H1 (cell line): ENCODE data around the gene LRP5. TPM values are rescaled to one million over a fixed set of nuclear protein-coding genes. Genes with fewer than 3 reads are reported as not detected.

ENCODE experiments used
- ATF3 ChIP-seq: IDR thresholded peaks from 2 replicates; pipeline ENCODE4 v1.6.1; 2011; ENCODE audit warnings: low read depth, mild to moderate bottlenecking, low read length; ENCODE audit not compliant: insufficient read depth
- BCL11A ChIP-seq, 2 experiments: IDR thresholded peaks; one replicate each; pipeline ENCODE4 v1.6.1; 2011; ENCODE audit warnings: low read depth in 2 of 2, low read length in 2 of 2, mild to moderate bottlenecking in 2 of 2
- BRCA1 ChIP-seq: IDR thresholded peaks from 2 replicates; pipeline ENCODE4 v1.6.1; 2012; ENCODE audit warnings: low read depth, low read length, improper control_type of control experiment
- CEBPB ChIP-seq: IDR thresholded peaks from 2 replicates; pipeline ENCODE4 v1.6.1; 2012; ENCODE audit warnings: low read depth, low read length
- CHD7 ChIP-seq: fragments of 300-600 bp; sonication (generic); IDR thresholded peaks from 2 replicates; pipeline ENCODE4 v1.7.1; 2012; ENCODE audit warnings: low read length, moderate library complexity, mild to moderate bottlenecking, inconsistent platforms; ENCODE audit not compliant: insufficient replicate concordance
- CTBP2 ChIP-seq: IDR thresholded peaks from 2 replicates; pipeline ENCODE4 v1.7.0; 2011; ENCODE audit warnings: borderline replicate concordance, mild to moderate bottlenecking, moderate library complexity, mixed read lengths, low read length; ENCODE audit not compliant: insufficient read depth, insufficient read length
- EP300 ChIP-seq, 2 experiments: IDR thresholded peaks; 1 replicate in 1 of 2; 2 replicates in 1 of 2; pipeline ENCODE4 v1.6.1; 2011 to 2012; ENCODE audit warnings: low read depth in 2 of 2, low read length in 2 of 2, mild to moderate bottlenecking in 2 of 2, borderline replicate concordance in 1 of 2, inconsistent platforms in 1 of 2, moderate library complexity in 1 of 2
- GABPA ChIP-seq: IDR thresholded peaks from 2 replicates; pipeline ENCODE4 v1.6.1; 2011; ENCODE audit warnings: mild to moderate bottlenecking, low read length, moderate library complexity, borderline replicate concordance; ENCODE audit not compliant: insufficient read depth
- TBP ChIP-seq: IDR thresholded peaks from 2 replicates; pipeline ENCODE4 v1.6.1; 2011; ENCODE audit warnings: low read depth, low read length, improper control_type of control experiment
- TCF12 ChIP-seq: IDR thresholded peaks from 2 replicates; pipeline ENCODE4 v1.6.1; 2011; ENCODE audit warnings: low read depth, mild to moderate bottlenecking, low read length
- ZNF274 ChIP-seq: IDR thresholded peaks from 2 replicates; pipeline ENCODE4 v1.7.0; 2012; ENCODE audit warnings: low read length, borderline replicate concordance; ENCODE audit errors: extremely low read depth
- polyA plus RNA-seq, 7 experiments: library from polyadenylated mRNA; depleted of rRNA in 3 of 7; stranded (reverse) in 5 of 7; unstranded in 2 of 7; fragments of >200 nt in 5 of 7; fragments of 200-250 nt in 2 of 7; gene quantifications; 1 replicate in 5 of 7; 2 replicates in 1 of 7; 4 replicates in 1 of 7; pipeline versions ENCODE4 v1.2.1 to v1.2.3, GENCODE V29; 2011 to 2013; ENCODE audit warnings: missing spikeins in 2 of 7, mixed read lengths in 2 of 7
- total RNA-seq: library from RNA; stranded (reverse); fragmentation: NEBNext Ultra II Directional; extraction: Animal tissue kit (Norgen Biotek cat#: 25700); gene quantifications from 2 replicates; pipeline ENCODE4 v1.2.1, GENCODE V29; 2021

LRP5 gene
- total and polyA plus RNA-seq, 2 of the 8 experiments (the other 6 are each of a cell fraction or from before 2014, with no cell fraction given), result 19.0 to 38.9 TPM

- no peak for TF ChIP-seq CHD7
- no peak for TF ChIP-seq CTBP2
- no peak for TF ChIP-seq TBP
- TF ChIP-seq EP300 (IDR thresholded peaks at IDR 0.05; ENCODE audit: borderline replicate concordance in 1 of 2, low read depth in 2 of 2, low read length in 2 of 2), result no peak
- TF ChIP-seq BRCA1, result no peak
- no peak for TF ChIP-seq CEBPB
- no peak for TF ChIP-seq BCL11A (IDR thresholded peaks at IDR 0.05; ENCODE audit: low read depth in 2 of 2, low read length in 2 of 2)
- no peak for TF ChIP-seq ATF3
- no peak for TF ChIP-seq ZNF274
- TF ChIP-seq GABPA, result no peak
- TF ChIP-seq TCF12, result no peak
Measured at GRCh38 chr11:68358416-68358815, 46.0 kb downstream of the LRP5 start (continued).
